Glutamatergic neuron (in vitro differentiated cells): ENCODE data around the gene CLEC9A. TPM values are rescaled to one million over a fixed set of nuclear protein-coding genes. Genes with fewer than 3 reads are reported as not detected.

Experiments used
- DNase-seq: peaks from one replicate; pipeline ENCODE4 v3.0.0; 2022
- H3K27ac Mint-ChIP-seq: one replicate; pipeline ENCODE4 v1.8.0; 2020; ENCODE audit warnings: mild to moderate bottlenecking, mixed read lengths, inconsistent platforms; ENCODE audit not compliant: unreplicated experiment
- H3K27me3 Mint-ChIP-seq: one replicate; pipeline ENCODE4 v1.8.0; 2020; ENCODE audit warnings: mild to moderate bottlenecking, moderate library complexity, mixed read lengths, inconsistent platforms; ENCODE audit not compliant: unreplicated experiment
- H3K36me3 Mint-ChIP-seq: one replicate; pipeline ENCODE4 v1.8.0; 2020; ENCODE audit warnings: mild to moderate bottlenecking, mixed read lengths, inconsistent platforms; ENCODE audit not compliant: unreplicated experiment
- H3K4me1 Mint-ChIP-seq: one replicate; pipeline ENCODE4 v1.8.0; 2020; ENCODE audit warnings: mild to moderate bottlenecking, low read depth, mixed read lengths, inconsistent platforms; ENCODE audit not compliant: unreplicated experiment
- H3K4me3 Mint-ChIP-seq: one replicate; pipeline ENCODE4 v1.8.0; 2020; ENCODE audit warnings: mild to moderate bottlenecking, mixed read lengths, inconsistent platforms; ENCODE audit not compliant: unreplicated experiment
- H3K9me3 Mint-ChIP-seq: one replicate; pipeline ENCODE4 v1.8.0; 2020; ENCODE audit warnings: mild to moderate bottlenecking, moderate library complexity, mixed read lengths, inconsistent platforms; ENCODE audit not compliant: unreplicated experiment
- CTCF ChIP-seq: fragments of 200-600 bp; sonication (generic); IDR thresholded peaks from one replicate; pipeline ENCODE4 v1.5.0; 2021; ENCODE audit not compliant: partially characterized antibody, unreplicated experiment
- total RNA-seq: library from RNA; stranded (reverse); fragmentation: NEBNext Ultra II Directional; extraction: Animal tissue kit (Norgen Biotek cat#: 25700); gene quantifications from one replicate; pipeline ENCODE4 v1.2.1, GENCODE V29; 2021; ENCODE audit not compliant: unreplicated experiment

CLEC9A gene
- total RNA-seq, 1 donor from 2014 or later, result not detected

GRCh38 chr12:10052193-10052913 is 21.9 kb downstream of the CLEC9A start:
- Mint-ChIP-seq H3K36me3 (no peaks in the 10 kb centered on the region), H3K27me3 (no peaks in the 10 kb centered on the region), H3K4me1 (no peaks in the 10 kb centered on the region), H3K9me3 (no peaks in the 10 kb centered on the region), H3K27ac (no peak overlapping the region), H3K4me3 (no peak overlapping the region)
- DNase-seq, result no peak
- no peak for TF ChIP-seq CTCF

- no peak overlapping the region for H3K4me3 Mint-ChIP-seq
- no peaks in the 10 kb centered on the region for H3K36me3 Mint-ChIP-seq
- no peaks in the 10 kb centered on the region for H3K9me3 Mint-ChIP-seq
- no peaks in the 10 kb centered on the region for H3K4me1 Mint-ChIP-seq
- DNase-seq, result no peak
- no peaks in the 10 kb centered on the region for H3K27me3 Mint-ChIP-seq
- no peak overlapping the region for H3K27ac Mint-ChIP-seq
- TF ChIP-seq CTCF, result no peak
These were observed 27.9 kb downstream of the CLEC9A start for GRCh38 chr12:10058387-10058786.

DNA sequence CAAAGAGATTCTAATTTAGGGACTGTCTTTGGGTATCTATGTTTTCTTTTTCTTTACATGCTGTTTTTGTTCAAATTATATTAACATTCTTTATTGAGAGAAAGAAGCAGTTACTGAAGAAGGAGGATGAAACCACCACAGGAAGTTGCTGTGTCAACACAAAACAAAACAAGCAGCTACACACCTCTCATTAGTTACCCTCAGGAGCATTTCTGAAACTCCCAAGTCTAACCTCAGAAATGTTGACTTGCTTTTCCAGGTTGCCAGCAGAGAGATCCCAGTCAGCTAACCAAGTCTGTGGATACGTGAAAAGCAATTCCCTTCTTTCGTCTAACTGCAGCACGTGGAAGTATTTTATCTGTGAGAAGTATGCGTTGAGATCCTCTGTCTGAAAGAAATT is 34.8 kb downstream of the CLEC9A start:
- DNase-seq, result no peak
- H3K27ac Mint-ChIP-seq, result no peak overlapping the region
- peaks cover 8% of the 10 kb centered on the region for H3K4me1 Mint-ChIP-seq
- TF ChIP-seq CTCF, result no peak
- no peak overlapping the region for H3K4me3 Mint-ChIP-seq
- no peaks in the 10 kb centered on the region for H3K27me3 Mint-ChIP-seq
- no peaks in the 10 kb centered on the region for H3K36me3 Mint-ChIP-seq
- no peaks in the 10 kb centered on the region for H3K9me3 Mint-ChIP-seq

- Mint-ChIP-seq H3K36me3 (no peaks in the 10 kb centered on the region), H3K27ac (no peak overlapping the region), H3K4me1 (peaks cover 8% of the 10 kb centered on the region), H3K4me3 (no peak overlapping the region), H3K9me3 (peaks cover 3% of the 10 kb centered on the region), H3K27me3 (no peaks in the 10 kb centered on the region)
- no peak for DNase-seq
- TF ChIP-seq CTCF, result no peak
These were observed 36.8 kb downstream of the CLEC9A start for GRCh38 chr12:10067264-10067663.

GRCh38 chr12:10067942-10068341 is 37.5 kb downstream of the CLEC9A start:
- Mint-ChIP-seq H3K9me3 (peaks cover 3% of the 10 kb centered on the region), H3K27ac (no peak overlapping the region), H3K27me3 (no peaks in the 10 kb centered on the region), H3K4me1 (peaks cover 8% of the 10 kb centered on the region), H3K4me3 (no peak overlapping the region), H3K36me3 (no peaks in the 10 kb centered on the region)
- no peak for DNase-seq
- TF ChIP-seq CTCF, result no peak
